Trophoblast cell (in vitro differentiated cells and primary cell): ENCODE data around the gene GLI1.
"Not testable (repeated sequence)": the region's sequence is repeated elsewhere in the genome, so short reads cannot be mapped to it uniquely, and the experiment has no call there.

ENCODE experiments used
- DNase-seq, 2 donors: peaks; one replicate each; pipeline ENCODE4 v3.0.0-alpha.2; 2016
- H2AFZ ChIP-seq: 2 replicates; pipeline ENCODE4 v1.6.1; 2013; ENCODE audit warnings: low read length, moderate library complexity, mild to moderate bottlenecking; ENCODE audit not compliant: insufficient read depth, poor library complexity
- H2AK5ac ChIP-seq: 2 replicates; pipeline ENCODE4 v1.6.1; 2013; ENCODE audit warnings: mild to moderate bottlenecking, low read length
- H2BK120ac ChIP-seq: 2 replicates; pipeline ENCODE4 v1.6.1; 2013; ENCODE audit warnings: low read length, mild to moderate bottlenecking, moderate library complexity; ENCODE audit not compliant: insufficient read depth, poor library complexity
- H2BK12ac ChIP-seq: 2 replicates; pipeline ENCODE4 v1.6.1; 2013; ENCODE audit warnings: mild to moderate bottlenecking, low read length, moderate library complexity
- H2BK5ac ChIP-seq: 2 replicates; pipeline ENCODE4 v1.6.1; 2013; ENCODE audit warnings: low read length, low read depth, moderate library complexity, mild to moderate bottlenecking; ENCODE audit not compliant: poor library complexity
- H3K14ac ChIP-seq: 2 replicates; pipeline ENCODE4 v1.6.1; 2013; ENCODE audit warnings: mild to moderate bottlenecking, low read length
- H3K18ac ChIP-seq: 2 replicates; pipeline ENCODE4 v1.6.1; 2013; ENCODE audit warnings: mild to moderate bottlenecking, low read length
- H3K23ac ChIP-seq: 2 replicates; pipeline ENCODE4 v1.6.1; 2013; ENCODE audit warnings: low read length
- H3K27ac ChIP-seq: 2 replicates; pipeline ENCODE4 v1.5.1; 2013; ENCODE audit warnings: low read depth, mild to moderate bottlenecking, inconsistent platforms, low read length, moderate library complexity
- H3K27me3 ChIP-seq: 2 replicates; pipeline ENCODE4 v1.6.1; 2013; ENCODE audit warnings: inconsistent platforms, mild to moderate bottlenecking, low read length, moderate library complexity; ENCODE audit not compliant: insufficient read depth
- H3K36me3 ChIP-seq, 2 experiments: 1 replicate in 1 of 2; 2 replicates in 1 of 2; pipeline ENCODE4 v1.6.1; 2013; ENCODE audit warnings: low read length in 2 of 2, mild to moderate bottlenecking in 2 of 2, moderate library complexity in 1 of 2; ENCODE audit not compliant: insufficient read depth in 2 of 2, control insufficient read depth in 1 of 2
- H3K4ac ChIP-seq: 2 replicates; pipeline ENCODE4 v1.6.1; 2013; ENCODE audit warnings: low read depth, mild to moderate bottlenecking, low read length, moderate library complexity
- H3K4me1 ChIP-seq, 2 experiments: 1 replicate in 1 of 2; 2 replicates in 1 of 2; pipeline ENCODE4 v1.6.1; 2013; ENCODE audit warnings: low read length in 2 of 2, mild to moderate bottlenecking in 2 of 2, moderate library complexity in 1 of 2; ENCODE audit not compliant: insufficient read depth in 2 of 2, control insufficient read depth in 1 of 2
- H3K4me2 ChIP-seq: 2 replicates; pipeline ENCODE4 v1.6.1; 2013; ENCODE audit warnings: inconsistent platforms, mild to moderate bottlenecking, low read length, moderate library complexity
- H3K4me3 ChIP-seq: 2 replicates; pipeline ENCODE4 v1.5.1; 2013; ENCODE audit warnings: mild to moderate bottlenecking, low read depth, low read length, inconsistent platforms
- H3K79me1 ChIP-seq: one replicate; pipeline ENCODE4 v1.6.1; 2013; ENCODE audit warnings: low read length
- H3K79me2 ChIP-seq: 2 replicates; pipeline ENCODE4 v1.6.1; 2013; ENCODE audit warnings: low read length, mild to moderate bottlenecking; ENCODE audit not compliant: control insufficient read depth, insufficient read depth, poor library complexity
- H3K9ac ChIP-seq: 2 replicates; pipeline ENCODE4 v1.6.1; 2013; ENCODE audit warnings: mild to moderate bottlenecking, low read length
- H3K9me3 ChIP-seq: 2 replicates; pipeline ENCODE4 v1.6.1; 2013; ENCODE audit warnings: low read depth, mild to moderate bottlenecking, control low read depth, inconsistent platforms, low read length; ENCODE audit not compliant: insufficient read depth
- H4K12ac ChIP-seq: 2 replicates; pipeline ENCODE4 v1.6.1; 2013; ENCODE audit warnings: low read depth, mild to moderate bottlenecking, low read length, moderate library complexity
- H4K8ac ChIP-seq: 2 replicates; pipeline ENCODE4 v1.6.1; 2013; ENCODE audit warnings: low read depth, mild to moderate bottlenecking, low read length, moderate library complexity
- H4K91ac ChIP-seq: one replicate; pipeline ENCODE4 v1.6.1; 2013; ENCODE audit warnings: low read depth, mild to moderate bottlenecking, low read length, moderate library complexity
- WGBS: extraction: QIAGEN DNeasy Blood & Tissue Kit; methylation state at CpG from one replicate; pipeline ENCODE4 v1.1.7; 2013; ENCODE audit warnings: missing lambda C conversion rate; ENCODE audit not compliant: insufficient read length, insufficient coverage; ENCODE audit errors: extremely low coverage; 5-methylcytosine and 5-hydroxymethylcytosine counted together

Gene GLI1

GRCh38 chr12:57441846-57442427 lies 17.6 kb upstream of the GLI1 start:
- H4K8ac ChIP-seq = no peak overlapping the region
- no peaks in the 10 kb centered on the region for H3K36me3 ChIP-seq

GRCh38 chr12:57444337-57444736 lies 15.2 kb upstream of the GLI1 start:
- not testable (repeated sequence) for H2BK120ac ChIP-seq, DNase-seq, H3K4me1 ChIP-seq, H3K9ac ChIP-seq, H4K91ac ChIP-seq, H2AK5ac ChIP-seq, H2AFZ ChIP-seq, H3K14ac ChIP-seq, H3K79me1 ChIP-seq, H3K23ac ChIP-seq, H2BK12ac ChIP-seq, H3K9me3 ChIP-seq, H3K4ac ChIP-seq, H2BK5ac ChIP-seq, H3K18ac ChIP-seq, H4K8ac ChIP-seq, H4K12ac ChIP-seq, H3K79me2 ChIP-seq, H3K36me3 ChIP-seq, H3K27ac ChIP-seq, H3K4me2 ChIP-seq, H3K4me3 ChIP-seq, H3K27me3 ChIP-seq
- no CpG with 5 or more reads among the region's 6 CpGs for WGBS

More at GRCh38 chr12:57441846-57442427, 17.6 kb upstream of the GLI1 start:
- no peak overlapping the region for H4K12ac ChIP-seq
- H3K18ac ChIP-seq = no peak overlapping the region
- no peaks in the 10 kb centered on the region for H3K27me3 ChIP-seq
- peaks cover 2% of the 10 kb centered on the region for H3K9me3 ChIP-seq
- no peaks in the 10 kb centered on the region for H3K79me2 ChIP-seq
- H4K91ac ChIP-seq = no peak overlapping the region
- H3K4ac ChIP-seq = no peak overlapping the region
- H3K23ac ChIP-seq = no peak overlapping the region
- no peak overlapping the region for H3K27ac ChIP-seq
- H3K4me1 ChIP-seq = no peaks in the 10 kb centered on the region
- H2BK5ac ChIP-seq = no peak overlapping the region
- no peak overlapping the region for H2AK5ac ChIP-seq
- no peak overlapping the region for H3K4me2 ChIP-seq
- DNase-seq = no peak
- H2BK120ac ChIP-seq = no peak overlapping the region
- no peaks in the 10 kb centered on the region for H3K79me1 ChIP-seq
- H3K4me3 ChIP-seq = no peak overlapping the region
- no peak overlapping the region for H3K14ac ChIP-seq
- H2BK12ac ChIP-seq = no peak overlapping the region
- no peak overlapping the region for H2AFZ ChIP-seq
- WGBS = no CpG with 5 or more reads among the region's 1 CpG
- H3K9ac ChIP-seq = no peak overlapping the region

- WGBS = no CpG with 5 or more reads among the region's 5 CpGs
- Histone ChIP-seq H3K9me3 (peaks cover 2% of the 10 kb centered on the region), H3K9ac (no peak overlapping the region), H3K4me3 (no peak overlapping the region), H2BK120ac (no peak overlapping the region), H4K12ac (no peak overlapping the region), H2AFZ (no peak overlapping the region), H3K4me2 (no peak overlapping the region), H3K14ac (no peak overlapping the region), H3K79me1 (no peaks in the 10 kb centered on the region), H2AK5ac (no peak overlapping the region), H3K4me1 (no peaks in the 10 kb centered on the region), H4K91ac (no peak overlapping the region), H2BK5ac (no peak overlapping the region), H3K23ac (no peak overlapping the region), H2BK12ac (no peak overlapping the region), H3K4ac (no peak overlapping the region), H3K79me2 (no peaks in the 10 kb centered on the region), H3K36me3 (no peaks in the 10 kb centered on the region), H3K18ac (no peak overlapping the region), H3K27ac (no peak overlapping the region), H3K27me3 (no peaks in the 10 kb centered on the region), H4K8ac (no peak overlapping the region)
- no peak for DNase-seq
Observed at GRCh38 chr12:57444744-57445143, 14.8 kb upstream of the GLI1 start.

GRCh38 chr12:57446292-57446960 lies 13.2 kb upstream of the GLI1 start:
- WGBS = no CpG with 5 or more reads among the region's 6 CpGs

More at GRCh38 chr12:57446292-57446960, 13.2 kb upstream of the GLI1 start:
- no peak overlapping the region for H4K12ac ChIP-seq
- H3K18ac ChIP-seq = no peak overlapping the region
- no peaks in the 10 kb centered on the region for H3K9me3 ChIP-seq
- H2AFZ ChIP-seq = no peak overlapping the region
- no peak overlapping the region for H4K8ac ChIP-seq
- no peak for DNase-seq
- no peak overlapping the region for H4K91ac ChIP-seq
- no peaks in the 10 kb centered on the region for H3K79me2 ChIP-seq
- no peak overlapping the region for H2AK5ac ChIP-seq
- H3K4me3 ChIP-seq = no peak overlapping the region
- no peaks in the 10 kb centered on the region for H3K79me1 ChIP-seq
- H3K4ac ChIP-seq = no peak overlapping the region
- no peak overlapping the region for H3K27ac ChIP-seq
- no peak overlapping the region for H3K23ac ChIP-seq
- no peak overlapping the region for H2BK12ac ChIP-seq
- H3K36me3 ChIP-seq = no peaks in the 10 kb centered on the region
- no peak overlapping the region for H2BK120ac ChIP-seq
- H3K14ac ChIP-seq = no peak overlapping the region
- no peak overlapping the region for H3K9ac ChIP-seq
- no peaks in the 10 kb centered on the region for H3K27me3 ChIP-seq
- H2BK5ac ChIP-seq = no peak overlapping the region
- H3K4me1 ChIP-seq = no peaks in the 10 kb centered on the region
- H3K4me2 ChIP-seq = no peak overlapping the region
